Measurements from ENCODE around the gene PI3. TPM values are rescaled to one million over a fixed set of nuclear protein-coding genes. Genes with fewer than 3 reads are reported as not detected.
"Not testable (repeated sequence)": the region's sequence is repeated elsewhere in the genome, so short reads cannot be mapped to it uniquely, and the experiment has no call there.

Gene PI3
- total and polyA plus RNA-seq, 9 of the 15 experiments (the other 6 are each of a cell fraction or from before 2014, with no cell fraction given), result not detected

DNA sequence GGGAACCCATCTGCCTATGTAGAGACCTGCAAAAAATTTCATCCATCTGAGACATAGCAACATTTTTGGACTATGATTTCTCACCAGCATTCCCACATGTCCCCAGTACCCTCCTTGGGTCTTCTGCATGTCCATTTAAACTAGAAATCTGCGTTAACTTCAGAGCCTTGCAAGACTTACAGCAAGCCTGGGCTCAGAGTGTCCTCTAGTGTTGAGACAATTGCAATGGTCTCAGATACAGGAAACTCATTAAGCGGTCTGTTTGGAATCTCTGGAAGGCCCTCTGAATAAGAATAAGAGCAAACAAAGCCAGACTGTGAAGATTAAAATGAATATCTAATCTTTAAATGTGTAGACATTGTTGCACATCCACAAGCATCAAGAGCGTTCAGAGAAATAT, 20.5 kb upstream of the PI3 start (continued):
- TF ChIP-seq, protein P1, sequence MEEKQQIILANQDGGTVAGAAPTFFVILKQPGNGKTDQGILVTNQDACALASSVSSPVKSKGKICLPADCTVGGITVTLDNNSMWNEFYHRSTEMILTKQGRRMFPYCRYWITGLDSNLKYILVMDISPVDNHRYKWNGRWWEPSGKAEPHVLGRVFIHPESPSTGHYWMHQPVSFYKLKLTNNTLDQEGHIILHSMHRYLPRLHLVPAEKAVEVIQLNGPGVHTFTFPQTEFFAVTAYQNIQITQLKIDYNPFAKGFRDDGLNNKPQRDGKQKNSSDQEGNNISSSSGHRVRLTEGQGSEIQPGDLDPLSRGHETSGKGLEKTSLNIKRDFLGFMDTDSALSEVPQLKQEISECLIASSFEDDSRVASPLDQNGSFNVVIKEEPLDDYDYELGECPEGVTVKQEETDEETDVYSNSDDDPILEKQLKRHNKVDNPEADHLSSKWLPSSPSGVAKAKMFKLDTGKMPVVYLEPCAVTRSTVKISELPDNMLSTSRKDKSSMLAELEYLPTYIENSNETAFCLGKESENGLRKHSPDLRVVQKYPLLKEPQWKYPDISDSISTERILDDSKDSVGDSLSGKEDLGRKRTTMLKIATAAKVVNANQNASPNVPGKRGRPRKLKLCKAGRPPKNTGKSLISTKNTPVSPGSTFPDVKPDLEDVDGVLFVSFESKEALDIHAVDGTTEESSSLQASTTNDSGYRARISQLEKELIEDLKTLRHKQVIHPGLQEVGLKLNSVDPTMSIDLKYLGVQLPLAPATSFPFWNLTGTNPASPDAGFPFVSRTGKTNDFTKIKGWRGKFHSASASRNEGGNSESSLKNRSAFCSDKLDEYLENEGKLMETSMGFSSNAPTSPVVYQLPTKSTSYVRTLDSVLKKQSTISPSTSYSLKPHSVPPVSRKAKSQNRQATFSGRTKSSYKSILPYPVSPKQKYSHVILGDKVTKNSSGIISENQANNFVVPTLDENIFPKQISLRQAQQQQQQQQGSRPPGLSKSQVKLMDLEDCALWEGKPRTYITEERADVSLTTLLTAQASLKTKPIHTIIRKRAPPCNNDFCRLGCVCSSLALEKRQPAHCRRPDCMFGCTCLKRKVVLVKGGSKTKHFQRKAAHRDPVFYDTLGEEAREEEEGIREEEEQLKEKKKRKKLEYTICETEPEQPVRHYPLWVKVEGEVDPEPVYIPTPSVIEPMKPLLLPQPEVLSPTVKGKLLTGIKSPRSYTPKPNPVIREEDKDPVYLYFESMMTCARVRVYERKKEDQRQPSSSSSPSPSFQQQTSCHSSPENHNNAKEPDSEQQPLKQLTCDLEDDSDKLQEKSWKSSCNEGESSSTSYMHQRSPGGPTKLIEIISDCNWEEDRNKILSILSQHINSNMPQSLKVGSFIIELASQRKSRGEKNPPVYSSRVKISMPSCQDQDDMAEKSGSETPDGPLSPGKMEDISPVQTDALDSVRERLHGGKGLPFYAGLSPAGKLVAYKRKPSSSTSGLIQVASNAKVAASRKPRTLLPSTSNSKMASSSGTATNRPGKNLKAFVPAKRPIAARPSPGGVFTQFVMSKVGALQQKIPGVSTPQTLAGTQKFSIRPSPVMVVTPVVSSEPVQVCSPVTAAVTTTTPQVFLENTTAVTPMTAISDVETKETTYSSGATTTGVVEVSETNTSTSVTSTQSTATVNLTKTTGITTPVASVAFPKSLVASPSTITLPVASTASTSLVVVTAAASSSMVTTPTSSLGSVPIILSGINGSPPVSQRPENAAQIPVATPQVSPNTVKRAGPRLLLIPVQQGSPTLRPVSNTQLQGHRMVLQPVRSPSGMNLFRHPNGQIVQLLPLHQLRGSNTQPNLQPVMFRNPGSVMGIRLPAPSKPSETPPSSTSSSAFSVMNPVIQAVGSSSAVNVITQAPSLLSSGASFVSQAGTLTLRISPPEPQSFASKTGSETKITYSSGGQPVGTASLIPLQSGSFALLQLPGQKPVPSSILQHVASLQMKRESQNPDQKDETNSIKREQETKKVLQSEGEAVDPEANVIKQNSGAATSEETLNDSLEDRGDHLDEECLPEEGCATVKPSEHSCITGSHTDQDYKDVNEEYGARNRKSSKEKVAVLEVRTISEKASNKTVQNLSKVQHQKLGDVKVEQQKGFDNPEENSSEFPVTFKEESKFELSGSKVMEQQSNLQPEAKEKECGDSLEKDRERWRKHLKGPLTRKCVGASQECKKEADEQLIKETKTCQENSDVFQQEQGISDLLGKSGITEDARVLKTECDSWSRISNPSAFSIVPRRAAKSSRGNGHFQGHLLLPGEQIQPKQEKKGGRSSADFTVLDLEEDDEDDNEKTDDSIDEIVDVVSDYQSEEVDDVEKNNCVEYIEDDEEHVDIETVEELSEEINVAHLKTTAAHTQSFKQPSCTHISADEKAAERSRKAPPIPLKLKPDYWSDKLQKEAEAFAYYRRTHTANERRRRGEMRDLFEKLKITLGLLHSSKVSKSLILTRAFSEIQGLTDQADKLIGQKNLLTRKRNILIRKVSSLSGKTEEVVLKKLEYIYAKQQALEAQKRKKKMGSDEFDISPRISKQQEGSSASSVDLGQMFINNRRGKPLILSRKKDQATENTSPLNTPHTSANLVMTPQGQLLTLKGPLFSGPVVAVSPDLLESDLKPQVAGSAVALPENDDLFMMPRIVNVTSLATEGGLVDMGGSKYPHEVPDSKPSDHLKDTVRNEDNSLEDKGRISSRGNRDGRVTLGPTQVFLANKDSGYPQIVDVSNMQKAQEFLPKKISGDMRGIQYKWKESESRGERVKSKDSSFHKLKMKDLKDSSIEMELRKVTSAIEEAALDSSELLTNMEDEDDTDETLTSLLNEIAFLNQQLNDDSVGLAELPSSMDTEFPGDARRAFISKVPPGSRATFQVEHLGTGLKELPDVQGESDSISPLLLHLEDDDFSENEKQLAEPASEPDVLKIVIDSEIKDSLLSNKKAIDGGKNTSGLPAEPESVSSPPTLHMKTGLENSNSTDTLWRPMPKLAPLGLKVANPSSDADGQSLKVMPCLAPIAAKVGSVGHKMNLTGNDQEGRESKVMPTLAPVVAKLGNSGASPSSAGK (IDR thresholded peaks at IDR 0.05), result no peak
- no peak for TF ChIP-seq CCAR2 (IDR thresholded peaks at IDR 0.05; ENCODE audit: low read depth, low read length)

GRCh38 chr20:45154794-45155193, 19.9 kb upstream of the PI3 start:
- in situ Hi-C loops (cut with MboI); H3K4me1 ChIP-seq (replicated peaks in 1 of 2; ENCODE audit: control insufficient read depth in 2 of 2, insufficient read depth in 2 of 2, low read length in 2 of 2); H3K79me2 ChIP-seq (ENCODE audit: control insufficient read depth, insufficient read depth, low read length); DNase-seq (ENCODE audit: extremely low read depth in 1 of 4, low spot score in 3 of 4); intact Hi-C loops (cut with micrococcal nuclease); H2AFZ ChIP-seq (ENCODE audit: low read depth, low read length); H3K4me3 ChIP-seq; H3K9me3 ChIP-seq (replicated peaks; ENCODE audit: control insufficient read depth, insufficient read depth, low read depth, low read length); H3K36me3 ChIP-seq (ENCODE audit: control insufficient read depth, insufficient read depth, low read length); H3K27ac ChIP-seq (ENCODE audit: extremely low read depth, low read depth, low read length); BruUV-seq (replicated peaks); H3K27me3 ChIP-seq (ENCODE audit: control insufficient read depth in 2 of 2, insufficient read depth in 2 of 2, low read length in 2 of 2); H4K20me1 ChIP-seq (replicated peaks; ENCODE audit: control insufficient read depth, insufficient read depth, low read length); CTCF ChIA-PET (ENCODE audit: low intra/inter-chr PET ratio); H3K4me2 ChIP-seq (ENCODE audit: insufficient read depth, low read length); H3K9me1 ChIP-seq (ENCODE audit: control insufficient read depth, insufficient read depth, low read length); ATAC-seq; FAIRE-seq; POLR2A ChIA-PET; H3K9ac ChIP-seq (ENCODE audit: insufficient read depth in 1 of 2, low read depth in 2 of 2, low read length in 2 of 2): not testable (repeated sequence)
- WGBS (ENCODE audit: insufficient coverage, low coverage, missing lambda C conversion rate), result 0% methylated on average over 1 of the region's 1 CpG

Measured in K562 (cell line).